GM18520 (cell line): Measurements from ENCODE around the gene XKR3.
"Not testable (repeated sequence)": the region's sequence is repeated elsewhere in the genome, so short reads cannot be mapped to it uniquely, and the experiment has no call there.

Experiments used
- ATAC-seq: cut with Tn5 transposase; IDR thresholded peaks from one replicate; pipeline ENCODE4 v1.9.1; 2021; ENCODE audit not compliant: unreplicated experiment

Gene XKR3

DNA sequence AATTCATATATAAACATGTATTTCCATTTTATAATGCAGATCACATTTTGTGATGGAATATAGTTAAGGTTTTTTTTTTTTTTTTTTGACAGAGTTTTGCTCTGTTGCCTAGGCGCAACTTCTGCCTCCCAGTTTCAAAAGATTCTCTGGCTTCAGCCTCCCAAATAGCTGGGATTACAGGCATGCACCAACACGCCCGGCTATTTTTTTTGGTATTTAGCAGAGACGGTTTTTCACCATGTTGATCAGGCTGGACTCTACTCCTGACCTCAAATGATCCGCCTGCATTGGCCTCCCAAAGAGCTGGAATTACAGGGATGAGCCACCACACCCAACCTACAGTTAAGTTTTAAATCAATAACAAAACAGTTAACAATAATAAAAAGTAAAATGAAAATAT is 18.8 kb downstream of the XKR3 start:
- no peak for ATAC-seq

DNA sequence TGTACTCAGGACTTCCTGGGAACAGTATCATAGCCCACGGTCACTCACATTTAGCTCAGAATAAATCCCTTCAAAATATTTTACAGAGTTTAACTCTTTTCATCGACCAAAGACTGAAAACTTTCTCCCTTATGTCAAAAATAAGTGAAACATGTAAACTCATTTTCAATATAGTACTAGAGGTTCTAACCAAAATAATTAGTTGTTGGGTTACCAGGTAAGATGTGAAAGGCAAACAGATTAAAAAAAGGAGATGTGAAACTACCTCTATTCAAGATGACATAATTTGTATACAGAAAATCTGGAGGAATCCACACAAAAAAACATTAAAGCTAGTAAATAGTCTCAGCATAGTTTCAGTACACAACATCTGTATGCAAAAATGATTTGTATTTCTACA is 20.3 kb downstream of the XKR3 start:
- ATAC-seq, result no peak

DNA sequence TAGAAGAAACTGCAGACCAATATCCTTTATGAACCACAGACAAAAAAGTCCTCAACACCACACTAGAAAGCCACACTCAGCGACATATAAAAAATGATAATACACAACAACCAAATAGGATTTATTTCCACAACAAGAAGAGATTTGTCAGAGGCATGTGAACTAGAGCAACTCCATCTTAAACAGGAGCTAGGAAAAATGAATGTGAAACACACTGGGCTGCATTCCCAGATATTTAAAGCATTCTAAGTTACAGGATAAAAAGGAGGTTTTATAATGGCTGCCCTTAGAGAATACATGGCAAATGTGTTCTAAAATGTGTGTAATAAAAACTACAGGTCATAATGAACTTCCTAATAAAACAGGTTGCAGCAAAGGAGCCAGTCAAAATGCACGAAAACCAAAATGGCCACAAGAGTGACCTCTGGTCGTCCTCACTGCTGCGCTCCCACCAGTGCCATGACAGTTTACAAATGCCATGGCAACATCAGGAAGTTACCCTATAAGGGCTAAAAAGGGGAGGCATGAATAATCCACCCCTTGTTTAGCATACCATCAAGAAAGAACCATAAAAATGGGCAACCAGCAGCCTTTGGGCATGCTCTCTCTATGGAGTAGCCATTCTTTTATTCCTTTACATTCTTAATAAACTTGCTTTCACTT is 21.8 kb downstream of the XKR3 start:
- ATAC-seq, result no peak

DNA sequence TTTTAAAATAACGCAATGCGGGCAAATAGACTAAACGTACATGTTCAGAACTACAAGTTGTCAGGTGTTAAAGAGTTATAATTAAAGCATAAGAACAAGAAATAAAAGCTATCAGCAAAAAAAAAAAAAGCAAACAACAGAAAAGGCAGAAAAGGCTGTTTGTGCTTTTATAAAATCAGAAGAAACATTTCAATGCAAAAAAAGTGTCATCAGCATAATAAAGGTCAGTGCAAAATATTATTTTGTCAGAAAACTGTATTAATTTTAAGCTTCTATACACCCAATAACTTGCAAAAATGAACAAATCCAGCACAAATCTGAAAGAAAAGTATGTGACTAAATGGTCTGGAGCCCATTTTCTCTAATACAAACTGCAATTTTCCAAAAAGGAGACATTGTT is 23.6 kb downstream of the XKR3 start:
- no peak for ATAC-seq

DNA sequence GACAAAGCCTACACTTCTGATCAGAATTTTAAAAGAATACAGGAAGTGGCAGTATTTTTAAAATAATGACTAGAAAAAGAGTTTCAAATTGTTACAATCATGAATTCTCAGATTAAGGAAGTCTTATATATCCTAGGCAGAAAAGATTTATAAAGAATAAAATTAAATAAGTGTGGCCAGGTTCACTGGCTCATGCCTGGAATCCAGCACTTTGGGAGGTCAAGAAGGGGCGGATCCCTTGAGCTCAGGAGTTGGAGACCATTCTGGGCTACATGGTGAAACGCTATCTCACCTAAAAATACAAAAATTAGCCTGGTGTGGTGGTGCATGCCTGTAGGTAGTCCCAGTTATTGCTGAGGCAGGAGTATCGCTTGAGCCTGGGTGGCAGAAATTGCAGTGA is 24.1 kb downstream of the XKR3 start:
- ATAC-seq, result no peak

DNA sequence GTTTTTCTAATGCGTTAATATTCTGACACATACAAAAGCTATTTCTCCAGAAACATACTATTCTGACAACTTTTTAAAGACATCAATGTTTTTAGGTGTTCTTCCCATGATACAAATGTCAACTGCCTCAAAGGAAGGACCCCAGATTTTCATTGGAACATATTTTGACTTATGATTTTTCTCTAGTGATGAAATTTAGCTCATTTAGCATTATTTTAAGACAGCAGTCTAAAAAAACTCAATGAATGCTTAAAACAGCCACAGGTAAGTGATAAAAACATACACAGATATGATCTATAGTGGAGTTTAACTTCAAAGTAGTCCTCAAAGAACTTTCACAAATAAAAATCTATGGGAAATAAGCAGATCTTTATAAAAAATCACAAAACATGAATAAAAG is 24.9 kb downstream of the XKR3 start:
- no peak for ATAC-seq

DNA sequence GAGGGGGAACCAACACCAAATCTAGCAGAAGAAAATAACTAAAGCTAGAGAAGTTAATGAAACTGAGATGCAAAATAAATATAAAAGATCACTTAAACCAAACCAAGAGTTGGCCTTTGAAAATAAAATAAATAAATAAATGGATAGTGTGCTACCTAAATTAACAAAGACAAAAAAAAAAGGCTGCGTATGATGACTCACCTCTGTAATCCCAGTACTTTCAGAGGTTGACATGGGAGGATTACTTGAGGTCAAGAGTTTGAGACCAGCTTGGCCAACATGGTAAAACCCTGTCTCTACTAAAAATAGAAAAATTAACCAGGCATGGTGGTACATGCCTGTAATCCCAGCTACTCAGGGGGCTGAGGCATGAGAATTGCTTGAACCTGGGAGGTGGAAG is 29.7 kb downstream of the XKR3 start:
- not testable (repeated sequence) for ATAC-seq

DNA sequence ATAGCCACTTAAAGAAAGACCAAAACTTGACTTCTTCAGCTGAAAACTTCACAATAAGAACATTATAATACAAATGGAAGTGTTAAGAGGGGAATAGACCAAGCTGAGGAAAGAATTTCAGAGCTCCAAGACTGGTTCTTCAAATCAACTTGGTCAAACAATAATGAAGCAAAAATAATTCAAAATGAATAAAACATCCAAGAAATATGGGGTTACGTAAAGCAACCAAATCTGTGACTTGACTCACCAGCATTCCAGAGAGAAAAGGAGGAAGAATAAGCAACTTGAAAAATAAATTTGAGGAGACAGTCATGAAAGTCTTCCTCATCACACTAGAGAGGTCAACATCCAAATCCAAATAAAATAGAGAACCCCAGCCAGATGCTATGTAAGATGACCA is 31.4 kb downstream of the XKR3 start:
- no peak for ATAC-seq

DNA sequence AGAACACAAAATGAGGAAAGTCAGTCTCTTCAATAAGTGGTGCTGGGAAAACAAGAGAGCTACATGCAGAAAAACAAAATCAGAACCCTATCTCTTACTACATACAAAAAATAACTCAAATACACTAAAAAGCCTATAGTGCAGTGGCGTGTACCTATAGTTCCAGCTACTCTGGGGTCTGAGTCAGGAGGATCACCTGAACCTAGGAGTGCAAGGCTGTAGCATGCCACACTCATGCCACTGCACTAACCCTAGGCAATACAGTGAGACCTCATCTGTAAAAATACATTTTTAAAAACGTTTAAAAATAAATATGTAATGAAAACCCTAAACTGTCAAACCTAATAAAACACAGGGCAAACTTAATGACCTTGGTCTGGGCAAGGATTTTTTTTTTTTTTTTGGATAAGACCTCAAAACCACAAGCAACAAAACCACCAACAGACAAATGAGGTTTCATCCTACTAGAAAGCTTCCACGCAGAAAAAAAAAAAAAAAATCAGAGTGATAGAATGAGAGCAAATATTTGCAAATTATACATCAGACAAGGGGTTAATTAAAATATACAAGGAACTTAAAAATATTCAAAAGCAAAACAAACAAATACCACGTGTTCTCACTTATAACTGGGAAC is 35.2 kb downstream of the XKR3 start:
- no peak for ATAC-seq

DNA sequence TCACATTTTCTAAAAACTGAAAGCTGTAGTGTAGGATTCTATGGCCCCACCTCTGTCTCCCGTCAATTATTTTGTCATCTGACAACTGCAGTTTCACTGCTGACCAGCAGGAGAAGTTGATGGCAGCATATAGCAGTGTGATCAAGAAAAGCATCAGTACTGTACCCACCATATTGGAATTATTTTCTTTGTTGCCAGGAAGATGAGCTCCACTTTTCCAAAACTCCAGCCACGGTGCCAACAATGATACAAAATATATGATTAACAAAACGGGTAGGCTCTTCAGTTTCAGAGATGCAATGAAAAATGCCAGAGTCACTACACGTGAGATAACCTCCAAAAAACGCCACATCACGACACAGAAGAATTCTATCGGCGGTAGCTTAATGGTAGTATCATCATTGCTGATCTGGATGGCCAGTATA is 41.3 kb downstream of the XKR3 start:
- ATAC-seq, result no peak

DNA sequence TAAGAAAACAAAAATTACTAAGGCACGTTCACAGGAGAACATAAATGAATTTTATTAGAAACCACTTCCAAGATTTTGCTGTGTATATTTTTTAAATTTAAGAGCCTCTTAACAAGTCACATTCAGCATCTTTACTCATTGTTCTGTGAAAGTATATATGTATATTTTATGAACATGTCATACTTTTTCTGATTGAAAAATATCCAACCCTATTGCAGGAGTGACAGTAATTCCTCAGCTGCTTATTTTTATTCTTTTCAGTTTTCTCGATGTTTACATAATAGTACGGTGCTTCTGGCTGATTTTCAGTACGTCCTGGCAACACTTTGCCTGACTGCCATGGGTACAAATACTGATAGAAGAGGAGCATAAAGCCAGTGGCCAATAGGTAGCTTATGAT is 41.8 kb downstream of the XKR3 start:
- ATAC-seq, result no peak

DNA sequence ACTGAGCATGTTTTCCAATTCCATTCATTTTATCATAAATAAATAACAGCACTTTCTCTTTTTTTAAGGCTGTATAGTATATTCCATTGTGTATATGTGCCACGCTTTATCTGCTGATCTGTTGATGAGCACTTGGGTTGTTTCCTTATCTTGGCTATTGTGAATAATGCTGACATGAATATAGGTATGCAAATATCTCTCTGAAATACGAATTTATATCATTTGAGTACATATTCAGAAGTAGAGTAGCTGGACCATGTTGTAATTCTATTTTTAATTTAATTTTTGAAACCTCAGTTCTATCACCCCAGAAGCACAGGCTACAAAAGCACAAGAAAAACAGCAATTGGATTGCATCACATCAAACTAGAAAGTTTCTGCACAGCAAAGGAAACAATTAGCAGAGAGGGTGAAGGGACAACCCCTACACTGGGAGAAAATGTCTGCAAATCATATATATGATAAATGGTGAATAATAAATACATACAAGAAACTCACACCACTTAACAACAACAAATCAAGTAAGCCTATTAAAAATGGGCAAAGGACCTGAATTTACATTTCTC is 43.4 kb downstream of the XKR3 start:
- no peak for ATAC-seq

DNA sequence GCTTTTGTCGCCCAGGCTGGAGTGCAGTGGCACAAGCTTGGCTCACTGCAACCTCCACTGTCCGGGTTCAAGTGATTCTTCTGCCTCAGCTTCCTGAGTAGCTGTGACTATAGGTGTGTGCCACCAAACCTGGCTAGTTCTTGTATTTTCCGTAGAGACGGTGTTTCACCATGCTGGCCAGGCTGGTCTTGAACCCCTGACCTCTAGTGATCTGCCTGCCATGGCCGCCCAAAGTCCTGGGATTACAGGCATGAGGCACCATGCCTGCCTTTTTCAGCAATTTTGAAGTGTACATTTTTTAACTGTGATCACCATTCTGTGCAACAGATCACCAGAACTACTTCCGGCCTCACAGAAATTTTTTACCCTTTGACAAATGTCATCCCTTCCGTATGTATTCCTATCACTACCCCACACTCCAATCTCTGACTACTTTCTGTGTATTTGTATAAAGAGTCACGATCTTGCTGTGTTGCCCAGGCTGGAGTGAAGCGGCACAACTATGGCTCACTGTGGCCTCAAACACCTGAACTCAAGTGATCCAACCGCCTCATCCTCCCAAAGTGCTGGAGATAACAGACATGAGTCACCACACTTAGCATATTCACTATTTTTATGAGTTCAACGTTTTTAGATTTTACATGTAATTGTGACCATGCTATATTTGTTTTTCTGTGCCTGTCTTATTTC is 44.0 kb downstream of the XKR3 start:
- ATAC-seq, result no peak

DNA sequence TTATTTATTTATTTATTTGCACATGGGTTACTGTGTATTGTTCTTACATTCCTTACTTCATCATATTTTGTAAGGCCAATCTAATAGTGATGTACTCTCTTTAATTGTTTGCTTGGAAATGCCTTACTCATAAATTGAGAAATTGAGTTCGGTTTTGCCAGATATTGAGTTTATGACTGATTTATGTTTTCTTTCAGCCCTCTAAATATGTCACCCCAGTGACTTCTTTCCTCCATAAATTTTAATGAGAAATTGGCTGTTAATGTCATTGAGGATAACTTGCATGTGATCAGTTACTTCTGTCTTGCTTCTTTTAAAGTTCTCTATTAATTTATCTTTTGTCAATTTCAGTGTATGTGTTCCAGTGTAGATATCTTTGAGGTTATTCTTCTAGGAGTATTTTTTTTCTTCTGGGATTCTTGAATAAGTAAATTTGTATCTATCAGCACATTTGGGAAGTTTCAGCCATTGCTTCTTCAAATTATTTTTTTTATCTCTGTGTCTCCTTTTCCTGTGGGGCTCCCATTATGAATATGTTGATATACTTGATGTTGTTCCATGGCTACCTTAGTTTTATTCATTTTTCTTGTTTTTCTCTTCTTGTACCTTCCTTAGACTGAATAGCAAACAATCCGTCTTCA is 47.8 kb downstream of the XKR3 start:
- ATAC-seq, result no peak

DNA sequence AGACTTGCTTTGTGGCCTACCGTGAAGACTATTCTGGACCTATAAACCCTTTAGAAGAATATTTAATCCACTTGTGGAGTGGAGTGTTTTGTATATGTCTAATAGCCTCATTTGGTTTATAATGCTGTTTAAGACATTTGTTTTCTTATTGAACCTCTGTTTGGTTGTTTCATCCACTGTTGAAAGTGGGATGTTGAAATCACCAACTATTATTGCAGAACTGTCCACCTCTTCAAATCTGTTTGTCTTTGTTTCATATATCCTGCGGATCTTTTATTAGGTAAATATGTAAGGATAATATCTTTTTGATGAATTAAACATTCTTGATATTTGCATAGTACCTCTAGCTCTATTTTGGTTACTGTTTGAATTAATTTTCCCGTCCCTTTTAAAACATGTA is 49.1 kb downstream of the XKR3 start:
- no peak for ATAC-seq

DNA sequence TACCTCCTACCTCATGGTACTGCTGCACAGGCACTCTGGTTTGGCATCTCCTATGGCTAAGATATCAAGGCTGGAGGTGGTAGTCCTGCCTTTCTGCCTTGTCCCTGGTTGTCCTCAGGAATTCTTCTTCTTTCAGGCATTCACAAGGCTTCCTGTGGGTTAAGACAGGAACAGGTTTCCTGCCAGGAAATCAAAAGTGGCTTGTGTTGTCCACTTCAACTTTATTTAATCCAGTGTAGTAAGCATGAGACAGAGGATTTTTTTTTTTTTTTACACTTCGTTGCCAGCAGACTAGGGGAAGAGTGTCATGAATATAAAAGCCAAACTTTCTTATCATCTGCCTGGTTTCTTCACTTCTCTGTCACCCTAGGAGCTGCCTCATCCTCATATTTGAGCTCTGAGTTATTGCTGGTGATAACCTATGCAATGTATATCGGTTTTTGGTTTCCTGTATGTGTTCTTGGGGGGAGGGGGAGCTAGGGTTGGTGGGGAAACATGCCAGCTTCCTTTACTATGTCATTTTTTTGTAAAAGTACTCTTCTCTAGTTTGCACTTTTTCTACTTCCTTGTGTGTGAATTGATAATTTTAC is 50.2 kb downstream of the XKR3 start:
- ATAC-seq, result no peak

DNA sequence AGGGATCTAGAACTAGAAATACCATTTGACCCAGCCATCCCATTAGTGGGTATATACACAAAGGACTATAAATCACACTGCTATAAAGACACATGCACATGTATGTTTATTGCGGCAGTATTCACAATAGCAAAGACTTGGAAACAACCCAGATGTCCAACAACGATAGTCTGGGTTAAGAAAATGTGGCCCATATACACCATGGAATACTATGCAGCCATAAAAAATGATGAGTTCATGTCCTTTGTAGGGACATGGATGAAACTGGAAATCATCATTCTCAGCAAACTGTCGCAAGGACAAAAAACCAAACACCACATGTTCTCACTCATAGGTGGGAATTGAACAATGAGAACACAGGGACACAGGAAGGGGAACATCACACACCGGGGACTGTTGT is 53.6 kb downstream of the XKR3 start:
- not testable (repeated sequence) for ATAC-seq

DNA sequence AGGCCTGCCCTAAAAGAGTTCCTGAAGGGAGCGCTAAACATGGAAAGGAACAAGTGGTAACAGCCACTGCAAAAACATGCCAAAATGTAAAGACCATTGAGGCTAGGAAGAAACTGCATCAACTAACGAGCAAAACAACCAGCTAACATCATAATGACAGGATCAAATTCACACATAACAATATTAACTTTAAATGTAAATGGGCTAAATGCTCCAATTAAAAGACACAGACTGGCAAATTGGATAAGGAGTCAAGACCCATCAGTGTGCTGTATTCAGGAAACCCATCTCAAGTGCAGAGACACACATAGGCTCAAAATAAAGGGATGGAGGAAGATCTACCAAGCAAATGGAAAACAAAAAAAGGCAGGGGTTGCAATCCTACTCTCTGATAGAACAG is 57.3 kb downstream of the XKR3 start:
- ATAC-seq, result not testable (repeated sequence)

DNA sequence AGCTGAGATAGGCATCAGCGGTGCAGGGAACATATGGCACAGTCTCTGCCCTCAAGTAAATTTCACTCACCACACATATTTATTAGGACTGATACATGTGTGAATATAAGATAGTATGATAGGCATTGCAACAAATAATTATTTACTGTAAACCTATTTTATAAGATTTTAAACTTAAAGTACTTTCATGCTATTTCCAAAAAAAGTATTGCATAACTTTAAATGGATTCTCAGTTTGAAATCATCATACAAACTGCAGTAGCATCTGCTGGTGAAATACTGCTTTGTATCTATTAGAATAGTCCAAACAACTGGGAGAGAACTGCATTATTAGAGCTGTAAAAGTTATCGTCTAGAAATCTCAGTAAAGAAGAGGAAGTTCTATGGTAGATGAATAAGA is 63.0 kb downstream of the XKR3 start:
- ATAC-seq, result not testable (repeated sequence)

DNA sequence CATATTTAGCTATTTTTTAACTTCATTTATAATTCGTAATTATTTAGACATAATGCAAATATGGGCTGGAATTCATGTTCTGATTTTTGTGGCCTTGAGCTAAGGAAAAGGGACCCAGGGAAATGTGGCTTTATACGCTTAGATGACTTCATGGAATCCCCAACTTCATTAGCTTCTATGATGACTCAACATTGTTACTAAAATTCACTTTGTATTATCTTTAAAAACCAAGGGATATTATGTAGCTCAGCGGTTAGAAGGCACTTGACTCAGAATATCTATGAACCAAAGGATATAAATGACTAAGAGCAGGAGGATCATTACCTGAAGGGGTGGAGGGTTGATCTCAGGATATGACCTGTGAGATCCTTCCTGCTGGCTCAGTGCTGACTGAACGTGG is 64.8 kb downstream of the XKR3 start:
- not testable (repeated sequence) for ATAC-seq

DNA sequence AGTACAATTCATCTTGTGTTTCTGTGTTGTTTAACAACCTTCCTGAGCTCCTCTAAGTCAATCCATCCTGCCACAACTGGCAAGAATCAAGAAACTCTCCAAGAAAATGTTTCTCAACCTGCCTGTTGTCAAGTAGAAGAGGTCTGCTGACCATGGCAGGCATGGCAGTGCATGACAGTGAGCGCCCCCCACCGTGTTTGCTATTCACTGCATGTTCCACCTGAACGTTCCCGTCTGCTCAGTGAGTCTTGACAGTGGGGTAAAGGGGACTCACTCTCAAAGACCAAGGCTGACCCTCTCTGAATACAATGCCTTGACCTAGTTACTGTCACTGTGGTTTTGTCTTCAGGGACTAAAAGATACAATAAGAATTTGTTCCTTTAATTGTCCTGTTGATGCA is 75.9 kb downstream of the XKR3 start:
- ATAC-seq, result not testable (repeated sequence)
